KBM-7 (cell line): ENCODE measurements around the gene GFI1.
"Not testable (repeated sequence)": the region's sequence is repeated elsewhere in the genome, so short reads cannot be mapped to it uniquely, and the experiment has no call there.

Experiments used
- DNase-seq: peaks from one replicate; pipeline ENCODE4 v3.0.0-alpha.2; 2015
- in situ Hi-C: fragments of 300-500 bp; cut with MboI; formaldehyde crosslinking; loops from 2 replicates; pipeline ENCODE4 v1.14.3; 2020; ENCODE audit warnings: low sequenced_read_pairs, low pct_unique_long_range_greater_than_20kb, mixed read lengths

GFI1 gene

GRCh38 chr1:92486251-92487077 is at the start of gene GFI1:
TSS of gene GFI1 (minus strand) at chr1:92486925. CDS start at chr1:92483487, 3,438 bp downstream.
- peak; percentile 86 for DNase-seq
- in situ Hi-C loops, result loop anchor here (10.0 kb wide), 1 partner anchor 118 kb away; no protein-coding TSS in a partner anchor

DNA sequence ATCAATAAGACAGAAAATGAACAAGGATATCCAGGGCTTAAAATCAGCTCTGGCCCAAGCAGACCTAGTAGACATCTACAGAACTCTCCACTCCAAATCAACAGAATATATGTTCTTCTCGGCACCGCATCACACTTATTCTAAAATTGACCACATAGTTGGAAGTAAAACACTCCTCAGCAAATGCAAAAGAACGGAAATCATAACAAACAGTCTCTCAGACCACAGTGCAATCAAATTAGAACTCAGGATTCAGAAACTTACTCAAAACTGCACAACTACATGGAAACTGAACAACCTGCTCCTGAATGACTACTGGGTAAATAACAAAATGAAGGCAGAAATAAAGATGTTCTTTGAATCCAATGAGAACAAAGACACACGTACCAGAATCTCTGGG is 45.6 kb upstream of the GFI1 start:
- in situ Hi-C loops, DNase-seq: not testable (repeated sequence)

GRCh38 chr1:92531939-92532338 is 45.2 kb upstream of the GFI1 start:
- in situ Hi-C loops, DNase-seq: not testable (repeated sequence)

DNA sequence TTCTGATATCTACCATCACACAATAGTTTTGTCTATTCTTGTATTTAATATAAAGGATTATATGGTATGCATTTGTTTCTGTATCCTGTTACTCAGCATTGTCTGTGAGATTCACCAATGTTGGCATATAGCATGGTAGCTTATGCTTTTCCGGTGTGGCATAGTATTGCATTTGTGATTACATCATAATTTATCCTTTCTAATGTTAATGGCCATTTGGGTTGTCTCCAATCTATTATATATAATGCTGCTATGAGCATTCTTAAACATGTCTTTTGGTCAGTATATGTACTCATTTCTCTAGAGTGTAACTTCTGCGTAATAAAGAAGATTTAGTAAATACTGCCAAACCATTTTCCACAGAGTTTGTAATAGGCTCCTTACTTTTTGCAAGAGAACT is 40.9 kb upstream of the GFI1 start:
- in situ Hi-C loops, result no loop called here
- no peak for DNase-seq

- in situ Hi-C loops, DNase-seq: not testable (repeated sequence)
Observed at GRCh38 chr1:92524944-92525590, 38.3 kb upstream of the GFI1 start.

DNA sequence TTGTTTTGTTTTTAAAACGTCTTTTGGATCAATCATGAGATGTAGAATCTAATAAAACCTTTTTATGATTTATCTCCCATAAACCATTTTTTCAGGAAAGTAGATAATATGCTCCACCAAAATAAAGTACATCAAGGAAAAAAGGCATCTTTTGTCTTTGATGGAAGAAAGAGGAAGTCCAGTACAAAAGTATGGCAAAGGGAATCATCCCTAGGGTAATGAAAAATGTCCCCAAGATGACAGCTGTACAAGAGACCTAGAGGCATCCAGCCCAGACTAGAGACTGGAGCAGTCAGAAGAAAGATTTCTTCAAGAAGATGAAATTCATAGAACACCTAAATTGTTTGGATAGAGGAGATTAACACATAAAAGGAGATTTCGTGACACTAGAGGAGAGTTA is 32.3 kb upstream of the GFI1 start:
- no peak for DNase-seq
- in situ Hi-C loops, result no loop called here

- no peak for DNase-seq
- in situ Hi-C loops, result no loop called here
Observed at GRCh38 chr1:92516574-92516973, 29.8 kb upstream of the GFI1 start.

DNA sequence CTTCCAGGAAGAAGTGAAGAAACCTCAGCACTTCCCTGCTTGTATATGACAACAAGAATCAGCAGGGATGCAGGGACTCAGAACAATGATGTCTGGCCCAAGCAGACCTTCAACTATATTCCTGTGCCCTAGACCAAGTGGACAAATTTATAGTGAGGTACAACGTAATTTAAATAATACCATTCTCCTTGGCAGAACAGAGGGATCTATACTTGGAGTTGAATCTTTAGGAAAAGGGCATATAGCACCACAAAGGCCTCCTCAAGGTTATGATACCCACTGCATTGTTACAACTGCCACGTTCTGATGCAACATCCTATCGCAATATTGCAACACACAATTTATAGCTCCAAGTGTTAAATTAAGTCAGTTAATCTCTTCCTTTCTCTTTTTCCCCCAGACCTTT is 29.1 kb upstream of the GFI1 start:
- in situ Hi-C loops, result no loop called here
- DNase-seq, result peak; percentile 32

- DNase-seq, result no peak
- in situ Hi-C loops, result no loop called here
Observed at GRCh38 chr1:92511541-92511940, 24.8 kb upstream of the GFI1 start.

GRCh38 chr1:92509619-92510018 is 22.9 kb upstream of the GFI1 start:
- DNase-seq, result no peak
- in situ Hi-C loops, result no loop called here

GRCh38 chr1:92505015-92505692 is 18.4 kb upstream of the GFI1 start:
- in situ Hi-C loops, result no loop called here
- no peak for DNase-seq

- in situ Hi-C loops, result no loop called here
- DNase-seq, result no peak
Observed at GRCh38 chr1:92504291-92505014, 17.7 kb upstream of the GFI1 start.

DNA sequence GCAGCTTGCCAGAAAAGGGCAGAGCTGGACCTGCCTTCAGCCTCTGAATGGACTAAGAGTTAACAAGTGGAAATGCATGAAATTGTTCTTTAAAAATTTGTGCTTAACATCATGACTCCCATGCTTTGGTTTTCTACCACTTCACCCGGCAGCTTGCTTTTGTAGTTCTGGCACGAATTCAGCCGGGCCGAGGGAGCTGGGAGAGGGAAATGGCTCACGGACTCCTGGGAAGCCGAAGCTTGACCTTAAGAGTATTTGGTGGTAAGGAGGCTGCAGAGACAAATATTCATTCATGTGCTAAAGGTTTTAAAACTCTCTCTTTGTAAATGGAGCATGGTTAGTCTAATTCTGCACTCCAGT is 17.2 kb upstream of the GFI1 start:
- no peak for DNase-seq
- in situ Hi-C loops, result no loop called here

DNA sequence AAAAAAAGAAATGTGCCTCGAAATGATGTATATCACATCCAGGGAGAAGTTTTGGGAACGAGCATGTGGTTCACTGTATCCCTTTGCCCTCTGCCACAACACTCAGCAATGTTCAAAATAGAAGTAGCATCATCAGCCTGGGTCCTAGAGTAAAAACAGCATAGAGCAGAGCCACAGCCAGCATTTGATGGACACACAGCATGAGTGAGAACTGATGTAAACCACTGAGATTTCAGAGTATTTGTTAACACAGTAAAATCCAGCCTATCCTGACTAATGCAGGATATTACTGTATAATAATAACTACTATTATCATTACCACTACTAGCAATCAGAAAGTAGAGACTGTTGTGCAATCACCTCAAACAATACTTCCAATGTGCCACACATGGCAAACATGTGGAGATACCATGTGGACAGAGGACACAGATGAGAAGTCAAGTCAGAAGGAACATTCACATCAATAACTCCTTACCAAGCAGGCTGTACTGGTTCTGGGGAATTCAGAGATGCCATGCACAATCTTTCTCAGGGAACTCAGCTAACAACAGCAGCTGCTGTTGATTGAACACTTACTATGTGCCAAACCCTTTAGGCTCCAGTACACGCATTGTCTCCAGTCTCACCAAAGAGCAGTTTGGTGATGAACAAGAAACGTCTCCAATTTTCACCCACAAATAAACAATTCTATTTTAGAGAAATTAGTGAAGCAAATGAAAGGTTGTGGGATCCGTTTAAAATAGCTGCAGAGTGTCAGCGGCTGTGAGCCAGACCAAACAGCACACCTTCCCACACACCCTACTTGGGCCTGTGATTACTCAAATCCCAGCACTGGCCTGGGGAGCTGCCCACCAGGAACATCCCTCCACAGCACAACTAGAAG is 16.6 kb upstream of the GFI1 start:
- DNase-seq, result no peak
- in situ Hi-C loops, result no loop called here

DNA sequence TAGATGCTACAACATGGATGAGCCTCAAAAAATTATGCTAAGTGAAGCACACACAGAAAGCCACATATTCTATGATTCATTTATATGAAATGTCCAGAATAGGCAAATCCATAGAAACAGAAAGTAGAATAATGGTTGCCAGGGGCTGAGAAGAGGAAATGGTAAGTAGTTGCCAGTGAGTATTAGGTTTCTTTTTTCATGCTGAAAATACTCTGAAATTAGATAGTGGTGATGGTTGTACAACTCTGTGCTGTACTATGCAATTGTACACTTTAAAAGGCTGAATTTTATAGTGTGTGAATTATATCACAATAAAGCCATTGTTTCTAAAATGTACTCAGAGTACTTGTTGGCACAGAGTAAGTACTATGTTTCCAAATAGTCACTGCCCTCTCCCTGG is 15.5 kb upstream of the GFI1 start:
- in situ Hi-C loops, result no loop called here
- DNase-seq, result no peak

DNA sequence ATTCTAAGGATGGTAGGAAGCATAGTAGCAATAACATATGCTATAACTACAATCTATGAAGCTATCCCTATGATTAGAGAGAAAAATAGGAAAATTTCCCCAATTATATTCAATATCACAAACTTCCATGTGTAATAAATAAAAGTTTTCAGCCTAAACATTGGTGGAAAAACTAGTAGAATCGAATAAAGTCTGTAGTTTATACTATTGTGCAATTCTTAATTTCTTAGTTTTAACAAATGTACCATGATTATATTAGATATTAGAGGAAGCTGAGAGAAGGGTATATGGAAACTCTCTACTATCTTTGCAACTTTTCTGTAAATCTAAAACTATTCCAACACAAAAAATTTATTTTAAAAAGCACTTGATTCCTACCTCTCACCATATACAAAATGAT is 13.8 kb upstream of the GFI1 start:
- in situ Hi-C loops, result no loop called here

GRCh38 chr1:92495392-92496063 is 8.8 kb upstream of the GFI1 start:
- in situ Hi-C loops, result no loop called here
- DNase-seq, result no peak

More for the DNA sequence above, 13.8 kb upstream of the GFI1 start:
- no peak for DNase-seq

DNA sequence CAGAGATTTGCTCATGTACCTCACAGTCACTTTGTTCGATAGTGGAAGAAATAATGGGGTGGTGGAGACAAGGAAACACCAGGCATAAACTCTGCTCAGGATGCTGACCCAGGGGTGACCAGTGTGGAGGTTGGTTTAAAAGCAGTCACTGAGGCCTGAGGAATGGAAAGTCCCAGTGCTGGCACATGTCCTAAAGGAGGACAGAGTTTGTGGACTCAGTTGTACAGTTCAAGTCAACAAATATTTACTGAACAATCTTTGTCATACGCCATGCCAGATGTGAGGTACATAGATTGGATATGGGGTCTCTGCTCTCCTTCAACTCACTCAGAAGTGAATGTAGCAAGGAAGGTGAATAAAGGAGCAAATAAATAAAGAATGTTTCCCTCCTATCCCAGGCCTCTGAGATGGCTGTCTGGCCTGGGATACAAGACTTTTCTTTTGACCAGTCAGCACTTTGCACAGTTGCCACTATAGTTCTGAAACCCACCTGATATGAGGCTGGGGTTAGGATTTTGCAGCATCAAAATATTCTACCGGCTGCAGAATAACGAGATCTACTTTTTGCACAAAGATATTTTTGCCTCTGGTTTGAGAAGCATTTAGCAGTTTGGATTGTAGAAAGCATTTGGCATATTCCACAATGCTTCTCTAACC is 7.9 kb upstream of the GFI1 start:
- in situ Hi-C loops, result no loop called here

More for the DNA sequence above, 7.9 kb upstream of the GFI1 start:
- DNase-seq, result no peak
